AG09309 (cell line): ENCODE data around the gene TTC27.

Experiments
- DNase-seq: peaks from one replicate; pipeline ENCODE4 v3.0.0-alpha.2; 2010; ENCODE audit warnings: low read depth
- H3K4me3 ChIP-seq: 2 replicates; pipeline ENCODE4 v1.5.1; 2011; ENCODE audit warnings: mild to moderate bottlenecking, low read depth, low read length, moderate library complexity; ENCODE audit not compliant: control insufficient read depth
- TF ChIP-seq, protein P1 (sequence below): IDR thresholded peaks from 2 replicates; pipeline ENCODE4 v1.5.1; 2011; ENCODE audit warnings: mild to moderate bottlenecking, low read depth, low read length, inconsistent platforms; ENCODE audit not compliant: insufficient read depth, control insufficient read depth; ENCODE audit errors: missing control alignments

Gene TTC27

DNA sequence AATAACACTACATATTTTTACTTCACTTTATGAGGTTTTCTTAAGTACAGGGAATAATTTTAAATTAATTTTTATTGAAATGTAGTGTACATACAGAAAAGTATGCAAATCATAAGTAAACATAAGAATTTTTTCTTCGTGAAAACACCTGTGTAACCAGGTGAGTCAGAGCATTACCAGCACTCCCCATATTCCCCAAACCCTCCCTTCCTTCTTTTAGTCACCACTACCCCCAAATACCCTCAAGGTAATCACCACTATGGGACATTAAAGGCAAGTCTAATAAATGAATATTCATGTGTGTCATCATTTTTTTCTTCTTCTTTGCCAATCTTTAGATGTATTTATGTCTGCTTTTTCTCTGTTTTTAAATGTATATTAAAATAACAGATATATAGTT, 179.0 kb downstream of the TTC27 start:
- no peak overlapping the region for H3K4me3 ChIP-seq
- TF ChIP-seq, protein P1, sequence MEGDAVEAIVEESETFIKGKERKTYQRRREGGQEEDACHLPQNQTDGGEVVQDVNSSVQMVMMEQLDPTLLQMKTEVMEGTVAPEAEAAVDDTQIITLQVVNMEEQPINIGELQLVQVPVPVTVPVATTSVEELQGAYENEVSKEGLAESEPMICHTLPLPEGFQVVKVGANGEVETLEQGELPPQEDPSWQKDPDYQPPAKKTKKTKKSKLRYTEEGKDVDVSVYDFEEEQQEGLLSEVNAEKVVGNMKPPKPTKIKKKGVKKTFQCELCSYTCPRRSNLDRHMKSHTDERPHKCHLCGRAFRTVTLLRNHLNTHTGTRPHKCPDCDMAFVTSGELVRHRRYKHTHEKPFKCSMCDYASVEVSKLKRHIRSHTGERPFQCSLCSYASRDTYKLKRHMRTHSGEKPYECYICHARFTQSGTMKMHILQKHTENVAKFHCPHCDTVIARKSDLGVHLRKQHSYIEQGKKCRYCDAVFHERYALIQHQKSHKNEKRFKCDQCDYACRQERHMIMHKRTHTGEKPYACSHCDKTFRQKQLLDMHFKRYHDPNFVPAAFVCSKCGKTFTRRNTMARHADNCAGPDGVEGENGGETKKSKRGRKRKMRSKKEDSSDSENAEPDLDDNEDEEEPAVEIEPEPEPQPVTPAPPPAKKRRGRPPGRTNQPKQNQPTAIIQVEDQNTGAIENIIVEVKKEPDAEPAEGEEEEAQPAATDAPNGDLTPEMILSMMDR: no peak
- no peak for DNase-seq

DNA sequence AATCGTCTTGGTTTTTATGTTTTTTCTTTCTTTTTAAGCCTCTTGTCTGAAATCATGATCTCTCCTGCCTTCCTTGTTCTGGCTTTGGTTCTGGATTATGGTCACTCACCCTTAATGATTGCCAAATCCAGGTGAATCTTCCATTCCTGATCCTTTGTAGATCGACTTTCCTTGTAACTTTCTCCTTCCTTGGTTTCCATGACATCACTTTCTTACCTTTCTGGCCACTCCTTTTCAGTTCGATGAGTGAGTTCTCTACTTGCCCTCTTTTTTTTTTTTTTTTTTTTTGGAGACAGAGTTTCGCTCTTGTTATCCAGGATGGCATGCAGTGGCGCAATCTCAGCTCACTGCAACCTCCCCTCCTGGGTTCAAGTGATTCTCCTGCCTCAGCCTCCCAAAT, 179.8 kb downstream of the TTC27 start:
- TF ChIP-seq, protein P1: no peak
- no peak for DNase-seq
- H3K4me3 ChIP-seq: no peak overlapping the region

DNA sequence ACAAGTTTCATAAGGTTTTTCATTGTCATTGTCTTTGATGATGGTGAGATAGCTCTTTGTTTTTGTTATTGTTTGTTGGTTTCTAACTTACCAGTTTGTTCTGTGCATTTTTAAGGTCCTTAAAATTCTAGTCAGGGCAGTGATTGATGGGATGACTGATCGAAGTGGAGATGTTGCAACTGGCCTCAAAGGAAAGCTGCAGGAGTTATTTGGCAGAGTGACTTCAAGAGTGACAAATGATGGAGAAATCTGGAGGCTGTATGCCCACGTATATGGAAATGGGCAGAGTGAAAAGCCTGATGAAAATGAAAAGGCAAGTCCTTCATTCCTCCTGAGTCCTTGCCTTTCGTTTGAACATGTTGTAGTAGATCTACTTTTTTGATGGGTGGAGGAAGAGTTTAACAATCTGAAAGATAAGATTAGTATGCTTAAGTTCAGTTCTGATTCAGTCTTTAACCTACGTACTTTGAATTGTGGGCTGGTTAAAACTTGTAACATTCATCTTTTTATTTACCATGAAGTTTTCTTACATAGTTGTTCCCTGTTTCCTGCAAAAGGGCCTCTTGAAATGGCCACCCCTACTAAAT, 183.2 kb downstream of the TTC27 start:
- H3K4me3 ChIP-seq: no peak overlapping the region
- TF ChIP-seq, protein P1: no peak
- DNase-seq: no peak

DNA sequence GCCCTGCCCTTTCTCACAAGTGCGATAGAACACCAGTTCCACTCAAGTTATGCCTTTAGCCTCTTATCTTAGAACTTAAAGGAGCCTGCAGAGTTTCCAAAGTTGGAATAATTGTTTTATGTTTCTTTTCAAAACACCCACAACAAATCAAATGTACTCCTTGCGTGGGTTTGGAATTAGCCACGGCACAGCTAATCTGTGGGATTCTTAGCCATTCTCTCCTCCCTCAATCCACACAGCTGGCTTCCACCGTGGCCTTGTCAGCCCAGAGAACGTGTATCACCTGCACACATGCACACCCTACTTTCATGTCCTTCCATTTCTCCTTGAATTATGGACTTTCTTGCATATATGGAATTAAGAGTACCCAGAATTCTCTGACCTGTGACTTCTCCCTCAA, 183.8 kb downstream of the TTC27 start:
- H3K4me3 ChIP-seq: no peak overlapping the region
- TF ChIP-seq, protein P1: no peak
- no peak for DNase-seq

DNA sequence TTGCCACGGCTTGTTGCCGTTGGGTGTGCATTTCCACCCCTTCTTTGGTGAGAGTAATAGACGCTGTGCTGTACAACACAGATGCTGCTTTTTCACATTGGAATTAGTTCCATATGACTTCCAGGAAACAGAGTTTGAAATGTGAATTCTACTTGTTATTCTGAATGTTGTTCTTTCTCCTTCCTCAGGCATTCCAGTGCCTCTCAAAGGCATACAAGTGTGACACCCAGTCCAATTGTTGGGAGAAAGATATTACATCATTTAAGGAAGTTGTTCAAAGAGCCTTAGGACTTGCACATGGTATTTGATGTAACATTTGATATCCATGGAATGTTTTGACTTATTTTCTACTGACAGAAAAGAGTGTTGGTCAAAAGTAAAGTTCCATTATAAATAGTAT, 184.5 kb downstream of the TTC27 start:
- TF ChIP-seq, protein P1: no peak
- DNase-seq: no peak
- H3K4me3 ChIP-seq: no peak overlapping the region

DNA sequence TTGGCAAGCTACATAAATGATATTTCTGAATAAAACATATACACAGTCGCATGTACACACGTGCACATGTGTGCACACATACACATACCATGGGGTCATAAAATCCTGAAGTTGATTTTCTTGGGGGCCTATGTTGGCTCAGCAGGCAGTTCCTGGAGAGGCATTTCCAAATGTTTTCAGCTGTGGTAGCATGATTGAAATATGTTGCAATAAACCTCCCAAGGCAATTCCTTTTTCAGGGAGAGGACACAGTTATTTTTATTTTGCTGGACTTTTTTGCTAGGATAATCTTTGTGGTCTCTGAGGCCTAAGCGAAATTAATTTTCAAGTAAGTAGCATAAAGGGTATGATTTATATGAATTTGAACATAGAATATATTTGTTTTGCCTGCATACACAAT, 192.2 kb downstream of the TTC27 start:
- no peak overlapping the region for H3K4me3 ChIP-seq
- TF ChIP-seq, protein P1: no peak
- no peak for DNase-seq

DNA sequence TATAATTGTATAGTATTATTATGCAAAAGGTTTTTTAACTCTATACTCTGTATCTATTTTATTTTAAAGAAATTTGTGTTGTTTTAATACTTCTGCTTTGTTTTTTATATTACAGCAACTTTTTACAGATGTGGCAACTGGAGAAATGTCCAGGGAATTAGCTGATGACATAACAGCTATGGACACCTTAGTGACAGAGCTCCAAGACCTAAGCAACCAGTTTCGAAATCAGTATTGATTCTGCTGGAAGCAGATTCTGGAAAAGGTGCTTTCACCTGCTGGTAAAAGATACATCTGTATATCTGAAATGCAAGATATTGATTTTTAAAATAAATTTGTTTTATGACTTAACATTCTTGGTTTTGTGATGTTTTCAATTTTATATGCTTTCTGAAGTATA, 192.9 kb downstream of the TTC27 start:
- no peak overlapping the region for H3K4me3 ChIP-seq
- TF ChIP-seq, protein P1: no peak
- DNase-seq: no peak
